ENCODE data around the gene CCDC183.
"Not testable (repeated sequence)": the region's sequence is repeated elsewhere in the genome, so short reads cannot be mapped to it uniquely, and the experiment has no call there.

Gene CCDC183

GRCh38 chr9:136839229-136840139 lies 43.3 kb downstream of the CCDC183 start:
- no peak for DNase-seq (ENCODE audit: low read depth)

- DNase-seq (ENCODE audit: low read depth), result no peak
Observed at GRCh38 chr9:136840140-136840876, 44.2 kb downstream of the CCDC183 start.

DNA sequence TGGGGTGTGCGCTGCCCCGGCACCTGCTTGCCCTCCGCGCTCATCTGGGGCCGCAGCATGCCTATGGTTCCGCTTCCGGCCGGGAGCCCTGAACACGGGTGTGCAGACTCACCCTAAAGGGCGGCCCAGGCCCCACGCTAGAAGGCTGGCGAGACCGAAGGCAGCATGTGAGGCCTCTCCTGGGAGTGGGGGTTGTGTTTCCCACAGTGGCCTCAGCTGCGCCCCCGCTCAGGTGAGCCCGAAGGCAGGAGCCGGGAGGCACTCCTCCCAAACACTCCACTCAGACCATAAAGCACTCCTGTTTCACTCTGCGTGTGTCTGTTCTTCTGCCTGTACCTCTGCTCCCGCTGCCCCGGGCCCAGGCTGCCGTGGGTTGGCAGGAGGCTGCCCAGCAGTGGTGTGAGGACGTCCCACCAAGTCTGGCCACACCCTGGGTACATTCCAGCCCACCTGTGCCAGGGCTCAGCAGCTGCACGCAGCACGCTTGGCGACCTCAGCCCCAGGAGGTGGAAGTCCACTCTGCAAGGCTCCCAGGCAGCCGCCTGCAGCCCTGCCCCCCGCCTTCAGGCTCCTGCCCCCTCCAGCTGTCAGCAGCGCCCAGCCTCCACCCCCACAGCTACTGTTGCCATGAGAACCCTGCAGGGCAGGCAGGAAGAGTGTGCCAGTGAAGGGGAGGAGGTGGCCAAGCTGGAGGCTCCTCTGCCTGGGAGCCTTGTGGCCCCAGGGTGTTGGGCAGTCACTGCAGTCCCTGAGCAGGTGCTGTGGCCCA lies 44.9 kb downstream of the CCDC183 start:
- DNase-seq (ENCODE audit: low read depth), result no peak

DNA sequence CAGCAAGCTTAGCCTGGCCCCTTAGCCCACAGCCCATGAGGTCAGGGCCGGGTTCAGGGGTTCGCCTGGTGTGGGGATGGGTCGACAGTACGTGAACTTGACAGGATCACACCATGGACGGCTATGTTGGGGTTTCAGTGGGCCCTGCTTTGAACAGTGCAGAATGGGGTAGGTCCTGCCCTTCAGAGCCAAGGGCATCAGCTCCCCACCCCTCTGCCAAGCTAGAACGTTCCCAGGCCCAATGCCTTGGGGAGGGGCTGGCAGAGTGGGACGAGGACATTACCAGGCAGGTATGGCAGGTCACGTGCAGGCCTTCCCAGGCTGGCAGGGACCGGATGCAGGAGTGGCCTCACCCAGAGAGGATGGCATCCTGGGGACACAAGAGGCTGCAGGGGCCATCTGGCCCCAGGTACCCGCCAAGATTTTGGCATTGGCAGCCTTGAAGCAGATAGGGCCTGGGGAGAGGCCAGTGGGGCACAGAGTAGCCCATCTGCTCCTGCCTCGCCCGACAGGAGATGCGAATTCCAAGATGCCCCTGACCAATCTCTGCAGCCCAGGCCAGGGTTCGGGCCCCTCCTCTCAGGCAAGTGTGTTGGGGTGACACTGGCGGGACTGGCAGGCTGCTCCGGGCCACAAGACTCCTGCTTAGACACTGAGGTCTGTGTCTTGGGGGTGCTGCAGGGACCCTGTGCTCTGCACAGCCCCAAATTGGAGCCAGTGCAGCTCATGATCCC lies 45.7 kb downstream of the CCDC183 start:
- not testable (repeated sequence) for DNase-seq (ENCODE audit: low read depth)

DNA sequence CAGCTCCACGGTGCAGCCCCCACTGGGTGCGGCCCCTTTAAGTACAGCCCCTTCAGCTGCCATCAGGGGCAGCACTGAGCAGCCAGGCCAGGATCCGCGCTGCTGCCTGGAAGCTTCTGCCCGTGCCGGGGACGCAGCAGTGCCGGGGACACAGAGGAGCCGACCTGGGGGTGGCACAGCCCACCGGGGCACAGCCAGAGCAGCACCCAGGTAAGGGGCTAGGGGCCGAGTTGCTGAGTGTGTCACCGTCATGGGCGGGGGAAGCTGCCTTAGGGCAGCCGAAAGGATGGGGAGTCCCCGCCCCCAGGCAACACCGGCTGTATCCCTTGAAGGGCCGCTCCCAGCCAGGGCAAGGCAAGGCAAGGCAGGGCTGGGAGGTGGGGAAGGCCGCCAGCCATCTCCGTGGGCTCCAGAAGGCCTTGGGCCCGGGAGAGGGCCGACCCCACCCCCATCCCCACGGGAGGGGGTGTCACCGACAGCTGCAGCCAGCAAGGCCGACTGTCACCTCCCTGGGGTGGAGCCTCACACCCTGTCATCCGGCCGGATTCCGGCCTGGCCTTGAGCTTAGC lies 46.3 kb downstream of the CCDC183 start, which contains the start of gene AJM1:
TSS of gene AJM1 (plus strand) at position 99 of the 569 bp plus-strand sequence. CDS start 1,937 bp downstream, outside the sequence.
- peak; percentile 62 for DNase-seq (ENCODE audit: low read depth)

DNA sequence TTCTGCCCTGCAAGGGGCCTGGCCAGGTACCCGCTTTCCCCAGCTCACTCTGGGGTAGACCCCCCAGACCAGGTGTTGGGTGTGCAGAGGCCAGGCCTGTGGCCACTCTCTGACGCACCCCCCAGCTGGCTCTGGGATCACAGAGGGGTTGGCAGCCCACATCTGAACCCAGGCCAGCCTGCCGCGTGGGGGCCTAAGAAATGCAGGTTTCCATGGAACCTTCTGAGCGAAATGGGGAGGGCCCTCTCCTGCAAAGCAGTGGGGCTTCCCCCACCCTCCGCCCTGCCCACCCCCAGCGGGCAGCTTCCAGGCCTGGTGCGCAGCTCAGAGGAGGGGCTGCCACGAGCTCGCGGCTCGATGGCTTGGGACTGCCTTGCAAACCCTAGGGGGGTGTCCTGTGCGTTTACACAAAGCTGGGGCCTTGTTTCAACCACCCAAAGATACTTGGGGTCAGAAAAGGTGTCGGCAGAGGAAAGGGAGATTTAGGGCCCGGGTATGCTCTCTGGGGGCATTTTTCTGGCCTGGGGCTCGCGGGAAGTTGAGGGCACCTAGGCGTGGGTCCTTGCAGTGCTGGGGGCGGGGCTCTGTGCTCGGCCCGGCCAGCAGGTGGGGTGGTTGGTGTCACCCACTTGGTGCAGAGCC lies 47.1 kb downstream of the CCDC183 start:
- not testable (repeated sequence) for DNase-seq (ENCODE audit: low read depth)

- DNase-seq (ENCODE audit: low read depth), result not testable (repeated sequence)
Observed at GRCh38 chr9:136843801-136844740, 47.9 kb downstream of the CCDC183 start.

DNA sequence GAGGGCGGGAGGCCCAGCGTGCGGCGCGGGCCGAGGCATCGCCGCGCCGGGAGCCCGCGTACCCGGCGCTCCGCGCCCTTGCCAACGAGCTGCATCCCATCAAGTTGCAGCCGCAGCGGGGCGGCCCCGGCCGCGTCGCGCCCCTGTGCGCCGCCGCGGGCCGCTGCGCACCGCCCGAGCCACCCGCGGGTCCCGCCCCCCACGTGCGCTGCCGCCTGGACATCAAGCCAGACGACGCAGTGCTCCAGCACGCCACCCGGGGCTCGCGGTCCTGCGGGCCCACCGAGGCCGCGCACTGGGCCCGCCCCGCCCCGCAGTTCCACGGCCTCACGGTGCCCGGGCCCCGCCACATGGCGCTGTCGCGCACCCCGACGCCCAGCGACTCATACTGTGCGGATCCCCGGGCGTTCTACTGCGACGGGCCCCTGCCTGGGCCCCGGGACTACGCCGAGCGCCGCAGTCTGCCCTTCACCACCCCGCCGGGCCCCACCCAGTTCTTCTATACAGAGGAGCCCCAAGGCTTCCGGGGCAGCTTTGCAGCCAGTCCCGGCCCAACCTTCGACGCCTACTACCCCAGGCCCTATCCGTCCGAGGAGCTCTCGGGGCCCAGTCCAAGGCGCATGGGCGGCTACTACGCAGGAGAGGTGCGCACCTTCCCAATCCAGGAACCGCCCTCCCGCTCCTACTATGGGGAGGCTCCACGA lies 48.8 kb downstream of the CCDC183 start:
- DNase-seq (ENCODE audit: low read depth), result no peak

DNA sequence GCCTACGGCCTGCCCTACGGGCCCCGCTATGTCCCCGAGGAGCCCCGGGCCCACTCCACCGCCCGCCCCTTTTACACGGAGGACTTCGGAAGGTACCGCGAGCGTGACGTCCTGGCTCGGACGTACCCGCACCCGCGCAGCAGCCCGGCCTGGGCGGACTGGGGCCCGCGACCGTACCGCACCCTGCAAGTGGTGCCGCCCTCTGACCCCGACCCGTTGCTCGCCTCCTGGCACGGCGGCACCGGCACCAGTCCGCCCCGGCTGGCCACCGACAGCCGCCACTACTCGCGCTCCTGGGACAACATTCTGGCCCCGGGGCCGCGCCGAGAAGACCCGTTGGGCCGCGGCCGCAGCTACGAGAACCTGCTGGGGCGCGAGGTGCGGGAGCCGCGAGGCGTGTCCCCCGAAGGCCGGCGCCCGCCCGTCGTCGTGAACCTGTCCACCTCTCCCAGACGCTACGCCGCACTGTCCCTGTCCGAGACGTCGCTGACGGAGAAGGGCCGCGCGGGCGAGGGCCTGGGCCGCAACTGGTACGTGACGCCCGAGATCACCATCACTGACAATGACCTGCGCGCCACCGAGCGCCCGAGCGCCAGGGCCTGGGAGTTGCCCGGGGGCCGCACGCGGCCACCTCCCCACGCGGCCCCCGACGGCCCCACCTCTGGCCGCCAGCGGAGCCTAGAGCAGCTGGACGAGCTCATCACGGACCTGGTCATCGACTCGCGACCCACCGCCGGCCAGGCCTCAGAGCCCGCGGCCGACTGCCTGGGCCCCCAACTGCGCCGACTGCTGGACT lies 49.5 kb downstream of the CCDC183 start:
- no peak for DNase-seq (ENCODE audit: low read depth)

GRCh38 chr9:136846376-136847087 lies 50.4 kb downstream of the CCDC183 start:
- DNase-seq (ENCODE audit: low read depth), result no peak

DNA sequence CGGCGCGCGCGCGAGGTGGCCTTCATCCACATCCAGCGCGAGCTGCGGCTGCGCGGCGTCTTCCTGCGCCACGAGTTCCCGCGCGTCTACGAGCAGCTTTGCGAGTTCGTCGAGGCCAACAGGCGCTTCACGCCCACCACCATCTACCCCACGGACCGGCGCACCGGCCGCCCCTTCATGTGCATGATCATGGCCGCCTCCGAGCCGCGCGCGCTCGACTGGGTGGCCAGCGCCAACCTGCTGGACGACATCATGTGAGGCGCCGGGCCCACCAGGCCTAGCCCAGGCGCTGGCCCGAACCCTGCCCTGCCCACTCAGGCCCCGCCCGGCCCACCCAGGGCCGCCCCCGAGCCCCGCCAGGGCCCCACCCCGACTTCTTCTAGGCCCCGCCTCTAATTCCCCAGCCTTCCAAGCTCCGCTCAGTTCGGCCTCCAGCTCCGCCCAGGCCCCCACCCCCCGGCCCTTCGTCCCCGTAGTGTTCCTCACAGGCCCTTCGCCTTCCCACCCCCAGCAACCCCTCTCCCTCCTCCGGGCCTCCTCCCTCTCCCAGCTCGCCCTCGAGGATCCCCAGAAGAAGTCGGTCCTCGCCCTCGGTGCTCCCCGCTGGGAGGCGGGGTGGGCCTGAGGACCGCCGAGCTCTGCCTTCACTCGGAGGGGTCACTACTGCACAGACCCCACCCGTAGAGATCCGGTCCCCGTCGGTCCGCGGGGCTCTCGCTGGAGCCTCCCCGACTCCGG lies 51.1 kb downstream of the CCDC183 start:
- no peak for DNase-seq (ENCODE audit: low read depth)

DNA sequence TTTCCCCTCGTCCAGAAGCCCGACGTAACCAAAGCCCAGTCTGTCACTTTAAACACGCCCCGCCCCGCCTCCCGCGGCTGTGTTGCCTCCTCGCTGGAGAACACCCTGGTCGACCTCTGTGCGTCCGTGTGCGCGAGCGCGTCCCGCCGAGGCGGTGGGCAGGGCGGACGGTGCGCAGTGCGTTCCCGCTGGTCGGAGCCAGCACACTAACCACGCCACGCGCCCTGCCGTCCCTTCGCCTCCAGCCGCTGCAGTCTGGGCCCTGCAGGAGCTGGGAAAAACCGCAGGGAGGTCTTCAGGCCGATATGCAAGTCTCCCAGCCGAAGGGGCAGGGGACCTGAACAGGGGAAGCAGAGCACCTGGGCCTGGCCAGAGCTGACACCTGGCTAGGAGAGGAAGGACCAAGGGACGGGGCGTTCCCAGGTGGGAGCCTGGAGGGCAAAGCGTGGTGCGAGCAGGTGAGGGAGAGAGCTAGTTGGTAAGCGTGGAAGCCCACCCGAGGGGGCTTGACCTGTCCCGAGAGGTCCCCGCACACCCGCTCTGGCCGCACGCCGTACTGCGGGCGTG lies 51.8 kb downstream of the CCDC183 start:
- DNase-seq (ENCODE audit: low read depth), result peak; percentile 48

GRCh38 chr9:136848393-136849037 lies 52.4 kb downstream of the CCDC183 start:
- DNase-seq (ENCODE audit: low read depth), result no peak

DNA sequence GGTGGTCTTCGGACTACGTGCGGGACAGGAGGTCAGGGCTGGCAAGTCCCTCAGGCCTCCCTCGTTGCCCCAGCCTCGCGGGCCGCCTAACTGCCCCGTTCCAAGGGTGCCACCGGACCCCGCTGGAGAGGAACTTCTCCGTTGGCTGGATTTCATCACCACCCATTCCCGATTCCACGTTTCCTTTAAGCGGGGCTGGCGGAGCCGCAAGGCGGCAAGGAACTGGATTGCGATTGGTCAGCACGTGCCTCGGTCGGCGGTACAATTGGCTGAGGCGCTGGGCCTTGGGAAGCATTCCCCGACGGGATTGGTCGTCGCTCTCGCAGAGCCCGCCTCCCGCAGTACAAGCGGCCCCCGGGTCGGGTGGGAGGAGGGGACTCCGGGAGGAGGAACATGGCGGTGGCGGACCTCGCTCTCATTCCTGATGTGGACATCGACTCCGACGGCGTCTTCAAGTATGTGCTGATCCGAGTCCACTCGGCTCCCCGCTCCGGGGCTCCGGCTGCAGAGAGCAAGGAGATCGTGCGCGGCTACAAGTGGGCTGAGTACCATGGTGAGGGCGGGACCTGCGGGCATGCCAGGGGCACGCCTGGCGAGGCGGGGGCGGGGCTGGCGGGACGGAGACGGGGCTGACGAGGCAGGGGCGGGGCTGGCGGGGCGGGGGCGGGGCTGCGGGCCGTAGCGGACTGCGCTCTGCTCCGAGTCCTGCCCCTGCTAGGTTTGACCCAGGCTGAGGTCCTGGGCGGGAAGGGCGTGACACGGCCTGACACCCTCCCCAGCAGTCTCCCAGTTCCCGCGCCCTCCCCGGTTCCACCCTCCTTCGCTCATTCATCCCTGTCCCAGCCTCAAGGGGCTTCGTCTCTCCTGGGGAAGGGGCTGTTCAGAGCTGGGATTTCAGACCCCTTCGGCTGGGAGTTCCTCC lies 53.2 kb downstream of the CCDC183 start, which contains the start of gene PHPT1:
TSS of gene PHPT1 (plus strand) at position 372 of the 922 bp plus-strand sequence. CDS start at position 394, 22 bp downstream.
- DNase-seq (ENCODE audit: low read depth), result peak; percentile 93

Data from T-helper 22 cell (primary cell).